B cell (primary cell): ENCODE data around the gene PPP2R5B. TPM values are rescaled to one million over a fixed set of nuclear protein-coding genes. Genes with fewer than 3 reads are reported as not detected.

Source experiments
- ATAC-seq: fragments of 200-7000 bp; cut with Tn5 transposase; one replicate; pipeline ENCODE4 v1.10.0; 2021; ENCODE audit warnings: low read depth, mild to moderate bottlenecking, moderate number of reproducible peaks, moderate library complexity
- CTCF ChIA-PET: fragments of 350-600 bp; sonication (Branson Sonifier 250); formaldehyde crosslinking; loops from one replicate; lab custom pipeline; 2021; ENCODE audit warnings: antibody characterized with exemption, inconsistent platforms; lab: Charles Lee
- POLR2A ChIA-PET: fragments of 350-600 bp; sonication (Branson Sonifier 250); formaldehyde crosslinking; loops from one replicate; lab custom pipeline; 2021; ENCODE audit warnings: antibody characterized with exemption; lab: Charles Lee
- DNase-seq: peaks from one replicate; pipeline ENCODE4 v3.0.0; 2013
- H2AFZ ChIP-seq: 2 replicates; pipeline ENCODE4 v1.6.1; 2012; ENCODE audit warnings: mild to moderate bottlenecking, low read depth, low read length; ENCODE audit not compliant: insufficient read depth, poor library complexity, severe bottlenecking
- H3K27ac ChIP-seq, 2 donors: 1 replicate in 1 of 2; 2 replicates in 1 of 2; pipeline ENCODE4 v1.5.1; 2012 to 2013; ENCODE audit warnings: low read length in 2 of 2, mild to moderate bottlenecking in 2 of 2, moderate library complexity in 1 of 2
- H3K27me3 ChIP-seq, 4 experiments: fragments of 200-600 bp in 1 of 4; sonication (generic) in 1 of 4; replicated peaks in 1 of 4; 1 replicate in 2 of 4; 2 replicates in 2 of 4; pipeline versions ENCODE4 v1.6.1 to v1.7.0; 2013 to 2016; ENCODE audit warnings: low read length in 3 of 4, mild to moderate bottlenecking in 2 of 4, mixed read lengths in 1 of 4, moderate library complexity in 1 of 4; ENCODE audit not compliant: insufficient read depth in 4 of 4, control insufficient read depth in 3 of 4; ENCODE audit errors: control extremely low read depth in 1 of 4
- H3K36me3 ChIP-seq, 2 experiments: replicated peaks in 1 of 2; 1 replicate in 1 of 2; 2 replicates in 1 of 2; pipeline versions ENCODE4 v1.6.1 to v1.7.1; 2013; ENCODE audit warnings: low read length in 1 of 2; ENCODE audit not compliant: insufficient read depth in 2 of 2, control insufficient read depth in 1 of 2; ENCODE audit errors: control extremely low read depth in 1 of 2, extremely low read depth in 1 of 2
- H3K4me1 ChIP-seq, 2 donors: fragments of 200-600 bp in 1 of 2; sonication (generic) in 1 of 2; 1 replicate in 1 of 2; 2 replicates in 1 of 2; pipeline versions ENCODE4 v1.5.1 to v1.6.1; 2013 to 2017; ENCODE audit warnings: low read length in 2 of 2; ENCODE audit not compliant: control insufficient read depth in 2 of 2, insufficient read depth in 2 of 2
- H3K4me2 ChIP-seq: replicated peaks from 2 replicates; pipeline ENCODE3; 2012; ENCODE audit warnings: mild to moderate bottlenecking, low read depth, low read length; ENCODE audit not compliant: poor library complexity, severe bottlenecking
- H3K4me3 ChIP-seq, 5 experiments: fragments of 200-600 bp in 1 of 5; sonication (generic) in 1 of 5; 1 replicate in 3 of 5; 2 replicates in 2 of 5; pipeline versions ENCODE4 v1.5.1 to v1.7.0; 2011 to 2016; ENCODE audit warnings: low read length in 4 of 5, mild to moderate bottlenecking in 4 of 5, low read depth in 2 of 5, control low read depth in 1 of 5, moderate library complexity in 1 of 5; ENCODE audit not compliant: insufficient read depth in 1 of 5; ENCODE audit errors: control extremely low read depth in 1 of 5, extremely low read depth in 1 of 5
- H3K79me2 ChIP-seq: fragments of 200-600 bp; sonication (generic); one replicate; pipeline ENCODE4 v1.6.0; 2016; ENCODE audit warnings: low read length; ENCODE audit not compliant: control insufficient read depth, insufficient read depth
- H3K9ac ChIP-seq: fragments of 200-600 bp; sonication (generic); 2 replicates; pipeline ENCODE4 v1.6.1; 2017; ENCODE audit warnings: mild to moderate bottlenecking, low read length, moderate library complexity
- H3K9me3 ChIP-seq, 3 donors: one replicate each; pipeline versions ENCODE4 v1.6.1 to v1.7.1; 2013; ENCODE audit warnings: low read length in 2 of 3; ENCODE audit not compliant: control insufficient read depth in 2 of 3, insufficient read depth in 1 of 3; ENCODE audit errors: control extremely low read depth in 1 of 3
- H4K20me1 ChIP-seq: 2 replicates; pipeline ENCODE4 v1.6.0; 2012; ENCODE audit warnings: mild to moderate bottlenecking, low read length; ENCODE audit not compliant: insufficient read depth, control insufficient read depth, poor library complexity, severe bottlenecking
- H3K27ac Mint-ChIP-seq: one replicate; pipeline ENCODE4 v1.8.0; 2021; ENCODE audit warnings: mixed read lengths
- H3K27me3 Mint-ChIP-seq: one replicate; pipeline ENCODE4 v1.8.0; 2021; ENCODE audit warnings: mixed read lengths
- H3K4me1 Mint-ChIP-seq: one replicate; pipeline ENCODE4 v1.8.0; 2021; ENCODE audit warnings: mixed read lengths
- H3K4me3 Mint-ChIP-seq: one replicate; pipeline ENCODE4 v1.8.0; 2021; ENCODE audit warnings: mixed read lengths
- H3K9me3 Mint-ChIP-seq: one replicate; pipeline ENCODE4 v1.8.0; 2022; ENCODE audit warnings: mixed read lengths; ENCODE audit not compliant: insufficient read depth
- EZH2 ChIP-seq: IDR thresholded peaks from 2 replicates; pipeline ENCODE4 v1.6.1; 2012; ENCODE audit warnings: borderline replicate concordance, low read depth, mild to moderate bottlenecking, moderate library complexity, low read length; ENCODE audit not compliant: insufficient read depth, poor library complexity, severe bottlenecking
- WGBS: methylation state at CpG from one replicate; pipeline ENCODE4 v1.1.5; 2013; ENCODE audit warnings: missing lambda C conversion rate; ENCODE audit not compliant: insufficient coverage; 5-methylcytosine and 5-hydroxymethylcytosine counted together
- intact Hi-C: fragments of 100-400 bp; cut with micrococcal nuclease; formaldehyde crosslinking; loops from one replicate; pipeline ENCODE4 v1.10.0; 2022
- polyA plus RNA-seq: library from polyadenylated mRNA; depleted of rRNA; stranded (reverse); fragments of >200 nt; gene quantifications from 2 replicates; pipeline ENCODE4 v1.2.3, GENCODE V29; 2012
- total RNA-seq, 2 donors: library from RNA; stranded (reverse); fragments of 120-200 nt in 1 of 2; gene quantifications; 1 replicate in 1 of 2; 2 replicates in 1 of 2; pipeline versions ENCODE4 v1.2.3 to v1.2.4, GENCODE V29; 2013 to 2022
- TF ChIP-seq, protein P1 (sequence below): fragments of 200-600 bp; IDR thresholded peaks from one replicate; pipeline ENCODE4 v1.8.0; 2022; ENCODE audit warnings: antibody characterized with exemption, mild to moderate bottlenecking

Gene PPP2R5B
- total and polyA plus RNA-seq, 2 donors (not counting 1 experiment from before 2014, with no cell fraction given): 22.6 to 30.5 TPM

GRCh38 chr11:64894070-64894811 is 30.2 kb upstream of the PPP2R5B start:
- TF ChIP-seq, protein P1, sequence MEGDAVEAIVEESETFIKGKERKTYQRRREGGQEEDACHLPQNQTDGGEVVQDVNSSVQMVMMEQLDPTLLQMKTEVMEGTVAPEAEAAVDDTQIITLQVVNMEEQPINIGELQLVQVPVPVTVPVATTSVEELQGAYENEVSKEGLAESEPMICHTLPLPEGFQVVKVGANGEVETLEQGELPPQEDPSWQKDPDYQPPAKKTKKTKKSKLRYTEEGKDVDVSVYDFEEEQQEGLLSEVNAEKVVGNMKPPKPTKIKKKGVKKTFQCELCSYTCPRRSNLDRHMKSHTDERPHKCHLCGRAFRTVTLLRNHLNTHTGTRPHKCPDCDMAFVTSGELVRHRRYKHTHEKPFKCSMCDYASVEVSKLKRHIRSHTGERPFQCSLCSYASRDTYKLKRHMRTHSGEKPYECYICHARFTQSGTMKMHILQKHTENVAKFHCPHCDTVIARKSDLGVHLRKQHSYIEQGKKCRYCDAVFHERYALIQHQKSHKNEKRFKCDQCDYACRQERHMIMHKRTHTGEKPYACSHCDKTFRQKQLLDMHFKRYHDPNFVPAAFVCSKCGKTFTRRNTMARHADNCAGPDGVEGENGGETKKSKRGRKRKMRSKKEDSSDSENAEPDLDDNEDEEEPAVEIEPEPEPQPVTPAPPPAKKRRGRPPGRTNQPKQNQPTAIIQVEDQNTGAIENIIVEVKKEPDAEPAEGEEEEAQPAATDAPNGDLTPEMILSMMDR: peak; percentile 87
- no peak for TF ChIP-seq EZH2
- Histone ChIP-seq H3K4me1 (peaks cover 22 to 30% of the 10 kb centered on the region in 2 donors), H3K36me3 (peaks cover 0 to 20% of the 10 kb centered on the region in 2 experiments), H3K79me2 (no peaks in the 10 kb centered on the region), H2AFZ (no peak overlapping the region), H4K20me1 (no peaks in the 10 kb centered on the region), H3K27me3 (no peaks in the 10 kb centered on the region), H3K9me3 (no peaks in the 10 kb centered on the region), H3K9ac (no peak overlapping the region), H3K4me2 (peak overlapping the region; percentile 49), H3K4me3 (no peak overlapping the region), H3K27ac (no peak overlapping the region)
- WGBS: 42% methylated on average over 10 of the region's 14 CpGs
- ATAC-seq: peak; percentile 98
- Mint-ChIP-seq H3K4me3 (no peak overlapping the region), H3K4me1 (peaks cover 16% of the 10 kb centered on the region), H3K27ac (peak overlapping the region; percentile 64), H3K27me3 (no peaks in the 10 kb centered on the region), H3K9me3 (no peaks in the 10 kb centered on the region)
- ChIA-PET POLR2A (interaction anchor here (1.3 to 6.9 kb wide), 2 partner anchors 16 to 47 kb away, joined by 4 to 39 read pairs; partner anchors contain the start of gene EHD1), CTCF (interaction anchor here (0.7 to 30.2 kb wide), 20 partner anchors 10 to 150 kb away, joined by 3 to 1254 read pairs (median 6); partner anchors contain the start of genes CDC42BPG, EHD1, RASGRP2 and SNX15)
- peak; percentile 91 for DNase-seq
- intact Hi-C loops: loop anchor here (1.0 kb wide), 3 partner anchors 43 to 107 kb away; no protein-coding TSS in a partner anchor
